Ishikawa (cell line): ENCODE results near the gene HRC.

Experiments used
- CEBPB ChIP-seq: IDR thresholded peaks from 2 replicates; pipeline ENCODE4 v1.6.1; 2012
- CREB1 ChIP-seq: IDR thresholded peaks from 2 replicates; pipeline ENCODE4 v1.6.1; 2012; ENCODE audit warnings: low read depth
- EGR1 ChIP-seq: IDR thresholded peaks from 2 replicates; pipeline ENCODE4 v1.6.1; 2012
- EP300 ChIP-seq: IDR thresholded peaks from 2 replicates; pipeline ENCODE4 v1.6.1; 2012; ENCODE audit warnings: borderline replicate concordance
- FOXM1 ChIP-seq: IDR thresholded peaks from 2 replicates; pipeline ENCODE4 v1.6.1; 2012; ENCODE audit warnings: low read depth, borderline replicate concordance
- MAX ChIP-seq: IDR thresholded peaks from 2 replicates; pipeline ENCODE4 v1.6.1; 2012
- NFIC ChIP-seq: IDR thresholded peaks from 2 replicates; pipeline ENCODE4 v1.6.1; 2012
- RAD21 ChIP-seq: IDR thresholded peaks from 2 replicates; pipeline ENCODE4 v1.6.1; 2012; ENCODE audit warnings: low read depth
- REST ChIP-seq: IDR thresholded peaks from 2 replicates; pipeline ENCODE4 v1.6.1; 2012; ENCODE audit warnings: low read depth, mild to moderate bottlenecking
- TAF1 ChIP-seq: IDR thresholded peaks from 2 replicates; pipeline ENCODE4 v1.6.1; 2012; ENCODE audit warnings: low read depth, mild to moderate bottlenecking
- TEAD4 ChIP-seq: IDR thresholded peaks from 2 replicates; pipeline ENCODE4 v1.6.1; 2012
- USF1 ChIP-seq: IDR thresholded peaks from 2 replicates; pipeline ENCODE4 v1.6.1; 2012
- YY1 ChIP-seq: IDR thresholded peaks from 2 replicates; pipeline ENCODE4 v1.6.1; 2012; ENCODE audit warnings: low read depth
- ZBTB7A ChIP-seq: IDR thresholded peaks from 2 replicates; pipeline ENCODE4 v1.6.1; 2012; ENCODE audit warnings: low read depth

- TF ChIP-seq EP300 (no peak), TEAD4 (no peak), RAD21 (no peak), REST (no peak), NFIC (no peak), CREB1 (no peak), TAF1 (no peak), CEBPB (no peak), MAX (no peak), YY1 (no peak), ZBTB7A (no peak), USF1 (no peak), FOXM1 (no peak), EGR1 (no peak)
These were observed 917 bp downstream of the HRC start for GRCh38 chr19:49154279-49154678.
